Measurements from ENCODE around the gene MAP2K6.

MAP2K6 gene

GRCh38 chr17:69414408-69415274, at the start of gene MAP2K6:
MAP2K6 (plus strand) TSS chr17:69414697; CDS start chr17:69414985, 288 bp downstream.
- DNase-seq (ENCODE audit: low spot score) (peak; percentile 87), FAIRE-seq (no peak)

DNA sequence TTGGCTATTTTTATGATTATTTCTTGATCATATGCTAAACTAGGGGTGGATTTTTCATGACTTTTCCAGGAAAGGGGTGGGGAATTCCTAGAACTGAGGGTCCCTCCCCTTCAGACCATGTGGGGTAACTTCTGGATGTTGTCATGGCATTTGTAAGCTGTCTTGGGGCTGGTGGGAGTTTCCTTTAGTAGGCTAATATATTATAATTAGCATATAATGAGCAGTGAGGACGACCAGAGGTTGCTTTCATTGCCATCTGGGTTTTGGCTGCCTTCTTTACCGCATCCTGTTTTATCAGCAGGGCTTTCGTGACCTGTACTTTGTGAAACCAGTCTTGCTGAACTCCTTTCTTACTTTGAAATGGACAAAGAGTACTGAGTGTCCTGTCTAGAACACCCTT, 47.2 kb upstream of the MAP2K6 start:
- no peak for FAIRE-seq
- no peak for DNase-seq (ENCODE audit: low spot score)

DNA sequence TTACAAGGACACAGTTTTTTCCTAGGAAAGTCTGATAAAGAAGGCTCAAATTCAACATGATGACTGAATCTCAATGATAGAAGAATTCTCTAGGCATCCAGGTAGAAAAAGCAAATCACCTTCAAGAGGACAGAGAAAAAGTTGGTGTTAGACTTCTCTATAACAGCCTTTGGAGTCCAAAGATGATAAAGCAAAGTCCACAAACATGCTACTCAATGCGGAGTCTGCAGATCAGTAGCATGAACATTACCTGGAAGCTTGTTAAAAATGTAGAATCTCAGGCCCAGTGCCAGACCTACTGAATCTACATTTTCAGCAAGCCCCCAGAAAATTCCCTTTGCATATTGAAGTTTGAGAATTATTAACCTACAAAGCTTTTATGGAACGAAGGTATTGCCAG, 41.4 kb upstream of the MAP2K6 start:
- DNase-seq (ENCODE audit: low spot score) (no peak), FAIRE-seq (no peak)

- no peak for DNase-seq (ENCODE audit: low spot score)
- no peak for FAIRE-seq
Measured at GRCh38 chr17:69375229-69375628, 39.3 kb upstream of the MAP2K6 start.

DNA sequence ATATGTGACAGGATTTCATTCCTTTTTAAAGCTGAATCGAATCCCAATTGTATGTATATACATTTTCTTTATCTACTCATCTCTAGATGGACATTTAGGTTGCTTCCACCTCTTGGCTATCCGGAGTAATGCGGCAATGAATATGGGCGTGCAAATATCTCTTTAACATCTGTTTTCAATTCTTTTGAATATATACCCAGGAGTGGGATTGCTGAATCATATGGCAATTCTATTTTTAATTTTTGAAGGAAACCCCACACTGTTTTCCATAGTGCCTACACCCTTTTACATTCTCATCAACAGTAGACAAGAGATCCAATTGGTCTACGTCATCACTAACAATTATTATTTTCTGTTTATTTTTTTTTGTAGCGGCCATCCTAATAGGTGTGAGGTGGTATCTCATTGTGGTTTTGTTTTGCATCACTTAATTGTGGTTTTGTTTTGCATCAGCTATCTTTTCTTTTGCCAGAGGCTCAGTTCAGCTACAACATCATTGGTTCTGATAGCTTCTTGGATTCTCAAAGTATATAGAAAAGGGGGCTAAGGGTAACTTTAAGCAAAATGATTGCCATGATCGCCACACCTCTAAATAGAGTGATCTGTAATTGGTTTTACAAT, 25.6 kb upstream of the MAP2K6 start:
- no peak for DNase-seq (ENCODE audit: low spot score)

GRCh38 chr17:69390795-69391501, 23.5 kb upstream of the MAP2K6 start:
- no peak for DNase-seq (ENCODE audit: low spot score)
- no peak for FAIRE-seq

More for the DNA sequence above, 25.6 kb upstream of the MAP2K6 start:
- FAIRE-seq: no peak

GRCh38 chr17:69401251-69401650, 13.2 kb upstream of the MAP2K6 start:
- no peak for FAIRE-seq

DNA sequence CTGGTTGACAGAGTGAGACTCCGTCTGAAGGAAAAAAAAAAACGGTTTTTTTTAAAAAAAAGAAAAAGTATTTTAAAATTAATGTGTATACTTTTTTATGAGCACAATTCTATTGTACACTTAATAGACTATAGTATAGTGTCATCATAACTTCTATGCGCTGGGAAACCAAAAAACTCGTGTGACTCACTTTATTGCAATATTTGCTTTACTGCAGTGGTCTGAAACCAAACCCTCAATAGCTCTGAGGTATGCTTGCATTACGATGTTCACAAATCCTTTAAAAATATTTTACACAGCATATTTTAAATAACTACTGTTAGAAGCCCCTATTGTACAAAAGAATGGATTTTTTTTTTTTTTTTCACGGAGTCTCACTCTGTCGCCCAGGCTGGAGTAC, 12.4 kb upstream of the MAP2K6 start:
- DNase-seq (ENCODE audit: low spot score) (peak; percentile 16), FAIRE-seq (no peak)

More at GRCh38 chr17:69401251-69401650, 13.2 kb upstream of the MAP2K6 start:
- no peak for DNase-seq (ENCODE audit: low spot score)

DNA sequence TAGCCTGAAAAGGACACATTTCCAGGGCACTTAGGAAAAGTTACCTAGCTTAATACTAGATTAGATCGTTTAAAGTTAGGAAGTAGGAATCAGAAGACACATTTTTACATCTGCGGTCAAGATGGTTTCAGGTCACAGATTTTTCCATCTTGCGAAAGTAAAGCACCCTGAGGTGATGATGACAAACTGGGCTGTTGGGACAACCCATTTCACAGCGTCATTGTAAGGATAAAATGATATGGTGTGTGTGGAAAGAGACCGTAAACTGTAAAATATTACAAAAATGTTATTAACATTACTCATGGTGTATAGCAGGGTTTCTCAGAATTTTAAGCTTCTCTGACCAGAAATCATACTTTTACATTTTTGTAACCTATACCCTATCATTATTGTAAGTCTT, 10.1 kb upstream of the MAP2K6 start:
- FAIRE-seq (no peak), DNase-seq (ENCODE audit: low spot score) (no peak)

GRCh38 chr17:69405096-69405495, 9.4 kb upstream of the MAP2K6 start:
- DNase-seq (ENCODE audit: low spot score): no peak
- FAIRE-seq: peak; percentile 69

DNA sequence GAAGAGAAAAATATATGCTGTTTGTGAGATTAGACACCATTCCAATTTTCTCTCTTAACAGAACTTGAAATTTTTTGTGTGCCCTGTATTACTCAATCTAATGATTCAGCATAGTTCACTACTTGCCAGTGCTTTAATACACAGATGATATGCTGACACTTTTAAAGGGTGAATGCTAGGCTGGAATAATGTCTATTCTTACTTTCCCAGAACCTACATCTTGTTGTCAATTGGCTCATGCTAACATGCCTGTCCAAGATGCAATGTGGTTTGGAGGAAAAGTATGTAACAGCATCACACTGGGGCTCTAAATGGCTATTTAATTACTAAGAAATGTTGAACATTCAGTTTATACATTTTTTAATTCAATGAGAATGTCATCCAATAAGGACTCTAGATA, 7.6 kb upstream of the MAP2K6 start:
- FAIRE-seq (no peak), DNase-seq (ENCODE audit: low spot score) (no peak)

DNA sequence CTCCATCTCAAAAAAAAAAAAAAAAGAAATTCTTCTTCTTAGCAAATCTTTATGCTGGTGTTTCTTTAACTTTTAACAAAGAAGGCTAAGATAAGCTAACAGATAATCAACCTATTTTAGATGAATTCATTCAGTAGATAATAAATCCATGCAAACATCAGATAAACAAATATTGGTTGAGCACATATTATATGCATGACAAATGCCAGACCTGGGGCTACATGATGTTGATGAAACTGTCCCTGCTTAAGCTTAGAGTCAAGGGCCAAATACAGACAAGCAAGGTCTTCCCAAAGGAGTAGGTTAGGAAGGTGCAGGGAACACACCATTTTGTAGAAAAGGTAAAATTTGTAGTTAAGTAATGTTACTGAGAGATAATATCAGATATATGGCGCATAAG, 6.7 kb upstream of the MAP2K6 start:
- FAIRE-seq (no peak), DNase-seq (ENCODE audit: low spot score) (no peak)

GRCh38 chr17:69410671-69411070, 3.8 kb upstream of the MAP2K6 start:
- FAIRE-seq: no peak
- DNase-seq (ENCODE audit: low spot score): no peak

GRCh38 chr17:69411766-69412165, 2.7 kb upstream of the MAP2K6 start:
- DNase-seq (ENCODE audit: low spot score) (no peak), FAIRE-seq (no peak)

- DNase-seq (ENCODE audit: low spot score) (no peak), FAIRE-seq (no peak)
Measured at GRCh38 chr17:69412251-69412671, 2.2 kb upstream of the MAP2K6 start.

- FAIRE-seq: no peak
- no peak for DNase-seq (ENCODE audit: low spot score)
Measured at GRCh38 chr17:69415431-69415830, 934 bp downstream of the MAP2K6 start.

GRCh38 chr17:69417545-69418483, 3.3 kb downstream of the MAP2K6 start:
- DNase-seq (ENCODE audit: low spot score) (no peak), FAIRE-seq (no peak)

- no peak for DNase-seq (ENCODE audit: low spot score)
- no peak for FAIRE-seq
Measured at GRCh38 chr17:69418535-69418934, 4.0 kb downstream of the MAP2K6 start.

GRCh38 chr17:69423450-69423849, 9.0 kb downstream of the MAP2K6 start:
- FAIRE-seq: no peak
- DNase-seq (ENCODE audit: low spot score): no peak

- FAIRE-seq (no peak), DNase-seq (ENCODE audit: low spot score) (no peak)
Measured at GRCh38 chr17:69424287-69425041, 10.0 kb downstream of the MAP2K6 start.
